ENCODE data around the gene EML6.

DNA sequence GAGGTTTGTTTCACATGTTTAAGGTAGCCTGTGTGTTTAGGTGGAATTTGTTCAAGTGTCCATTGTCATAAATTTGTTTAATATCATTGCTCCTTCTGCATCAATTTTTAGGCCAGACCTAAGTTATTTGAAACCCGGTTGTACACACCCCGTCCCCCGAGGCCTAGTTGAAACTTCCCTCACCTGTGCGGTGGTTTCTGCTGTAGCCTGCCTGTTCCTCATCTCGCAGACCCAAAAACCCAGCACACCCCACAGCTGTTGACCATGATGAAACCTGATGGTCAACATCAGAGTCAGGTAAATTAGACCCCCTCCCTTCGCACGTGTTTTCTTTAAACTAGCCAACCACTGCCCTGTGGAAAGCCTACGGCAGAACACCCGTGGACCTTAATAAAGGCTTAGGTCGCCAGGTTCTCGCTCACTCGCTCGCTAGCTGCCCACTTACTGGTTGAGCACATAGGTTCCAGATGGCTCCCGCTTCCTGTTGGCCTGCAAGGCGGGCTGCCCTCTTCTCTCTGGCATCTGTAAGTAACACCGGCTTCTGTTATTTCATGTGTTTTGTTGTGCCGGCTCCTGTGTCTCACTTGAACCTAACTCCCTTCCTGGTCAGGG, 64.4 kb downstream of the EML6 start:
- TF ChIP-seq, protein P1, sequence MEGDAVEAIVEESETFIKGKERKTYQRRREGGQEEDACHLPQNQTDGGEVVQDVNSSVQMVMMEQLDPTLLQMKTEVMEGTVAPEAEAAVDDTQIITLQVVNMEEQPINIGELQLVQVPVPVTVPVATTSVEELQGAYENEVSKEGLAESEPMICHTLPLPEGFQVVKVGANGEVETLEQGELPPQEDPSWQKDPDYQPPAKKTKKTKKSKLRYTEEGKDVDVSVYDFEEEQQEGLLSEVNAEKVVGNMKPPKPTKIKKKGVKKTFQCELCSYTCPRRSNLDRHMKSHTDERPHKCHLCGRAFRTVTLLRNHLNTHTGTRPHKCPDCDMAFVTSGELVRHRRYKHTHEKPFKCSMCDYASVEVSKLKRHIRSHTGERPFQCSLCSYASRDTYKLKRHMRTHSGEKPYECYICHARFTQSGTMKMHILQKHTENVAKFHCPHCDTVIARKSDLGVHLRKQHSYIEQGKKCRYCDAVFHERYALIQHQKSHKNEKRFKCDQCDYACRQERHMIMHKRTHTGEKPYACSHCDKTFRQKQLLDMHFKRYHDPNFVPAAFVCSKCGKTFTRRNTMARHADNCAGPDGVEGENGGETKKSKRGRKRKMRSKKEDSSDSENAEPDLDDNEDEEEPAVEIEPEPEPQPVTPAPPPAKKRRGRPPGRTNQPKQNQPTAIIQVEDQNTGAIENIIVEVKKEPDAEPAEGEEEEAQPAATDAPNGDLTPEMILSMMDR (IDR thresholded peaks at IDR 0.05; ENCODE audit: low read depth, low read length) = no peak
- no peak for TF ChIP-seq EZH2phosphoT487 (IDR thresholded peaks at IDR 0.05; ENCODE audit: low read depth)
